Measurements from ENCODE around the gene PIK3R3.

PIK3R3 gene

GRCh38 chr1:46153732-46154131, 21.3 kb upstream of the PIK3R3 start:
- no peak for DNase-seq

- no peak for DNase-seq
These were observed 20.8 kb upstream of the PIK3R3 start for GRCh38 chr1:46153228-46153627.

GRCh38 chr1:46152016-46152415, 19.6 kb upstream of the PIK3R3 start:
- no peak for DNase-seq

- no peak for DNase-seq
These were observed 17.7 kb upstream of the PIK3R3 start for GRCh38 chr1:46150085-46150484.

- DNase-seq = no peak
These were observed 15.9 kb upstream of the PIK3R3 start for GRCh38 chr1:46148318-46148717.

GRCh38 chr1:46137916-46138315, 5.5 kb upstream of the PIK3R3 start:
- no peak for DNase-seq

- no peak for DNase-seq
These were observed 4.3 kb upstream of the PIK3R3 start for GRCh38 chr1:46136711-46137110.

GRCh38 chr1:46134660-46135331, 2.4 kb upstream of the PIK3R3 start:
- peak; percentile 84 for DNase-seq

- DNase-seq = peak; percentile 36
These were observed 1.4 kb upstream of the PIK3R3 start for GRCh38 chr1:46133781-46134350.

GRCh38 chr1:46133181-46133658, 791 bp upstream of the PIK3R3 start:
- DNase-seq = peak; percentile 92

GRCh38 chr1:46131712-46132528, 509 bp downstream of the PIK3R3 start:
- DNase-seq = peak; percentile 72

GRCh38 chr1:46131093-46131492, 1.3 kb downstream of the PIK3R3 start:
- no peak for DNase-seq

- DNase-seq = no peak
These were observed 1.8 kb downstream of the PIK3R3 start for GRCh38 chr1:46130606-46131005.

GRCh38 chr1:46130121-46130520, 2.3 kb downstream of the PIK3R3 start:
- DNase-seq = no peak

GRCh38 chr1:46128344-46128743, 4.1 kb downstream of the PIK3R3 start:
- no peak for DNase-seq

- no peak for DNase-seq
These were observed 13.6 kb downstream of the PIK3R3 start for GRCh38 chr1:46118856-46119255.

- no peak for DNase-seq
These were observed 14.5 kb downstream of the PIK3R3 start for GRCh38 chr1:46117810-46118494.

- DNase-seq = no peak
These were observed 17.4 kb downstream of the PIK3R3 start for GRCh38 chr1:46114925-46115603.

- no peak for DNase-seq
These were observed 18.5 kb downstream of the PIK3R3 start for GRCh38 chr1:46113948-46114347.

- no peak for DNase-seq
These were observed 20.3 kb downstream of the PIK3R3 start for GRCh38 chr1:46112108-46112507.

- DNase-seq = no peak
These were observed 21.9 kb downstream of the PIK3R3 start for GRCh38 chr1:46110521-46110920.

- no peak for DNase-seq
These were observed 29.5 kb downstream of the PIK3R3 start for GRCh38 chr1:46102769-46103476.
